Activated CD4-positive, alpha-beta memory T cell treated with anti-CD3 and anti-CD28 coated beads for 36 hours (primary cell): Measurements from ENCODE around the gene SNAPC3. TPM values are rescaled to one million over a fixed set of nuclear protein-coding genes. Genes with fewer than 3 reads are reported as not detected.

Experiments
- CTCF ChIA-PET: fragments of 350-600 bp; sonication (Branson Sonifier 250); formaldehyde crosslinking; loops from one replicate; lab custom pipeline; 2021; ENCODE audit warnings: antibody characterized with exemption, inconsistent platforms; lab: Charles Lee
- POLR2A ChIA-PET: fragments of 350-600 bp; sonication (Branson Sonifier 250); formaldehyde crosslinking; loops from one replicate; lab custom pipeline; 2021; ENCODE audit warnings: antibody characterized with exemption; lab: Charles Lee
- DNase-seq: peaks from one replicate; pipeline ENCODE4 v3.0.0-alpha.2; 2020
- H3K27ac Mint-ChIP-seq: one replicate; pipeline ENCODE4 v1.8.0; 2021; ENCODE audit warnings: mixed read lengths
- H3K27me3 Mint-ChIP-seq: one replicate; pipeline ENCODE4 v1.8.0; 2021; ENCODE audit warnings: mixed read lengths
- H3K36me3 Mint-ChIP-seq: one replicate; pipeline ENCODE4 v1.8.0; 2021; ENCODE audit warnings: mixed read lengths
- H3K4me1 Mint-ChIP-seq: one replicate; pipeline ENCODE4 v1.8.0; 2021; ENCODE audit warnings: low read depth, mixed read lengths
- H3K4me3 Mint-ChIP-seq: one replicate; pipeline ENCODE4 v1.8.0; 2021; ENCODE audit warnings: mild to moderate bottlenecking, mixed read lengths
- H3K9me3 Mint-ChIP-seq: one replicate; pipeline ENCODE4 v1.8.0; 2021; ENCODE audit warnings: mixed read lengths
- intact Hi-C: fragments of 100-400 bp; cut with micrococcal nuclease; formaldehyde crosslinking; loops from one replicate; pipeline ENCODE4 v1.15.1; 2023
- total RNA-seq, 2 experiments: library from RNA; stranded (reverse); gene quantifications; one replicate each; pipeline ENCODE4 v1.2.3, GENCODE V29; 2021

SNAPC3 gene
- total RNA-seq, 2 experiments from 2014 or later = 31.2 to 35.1 TPM

- Mint-ChIP-seq H3K9me3 (no peaks in the 10 kb centered on the region), H3K4me3 (no peak overlapping the region), H3K36me3 (no peaks in the 10 kb centered on the region), H3K27ac (no peak overlapping the region), H3K27me3 (no peaks in the 10 kb centered on the region), H3K4me1 (no peaks in the 10 kb centered on the region)
- DNase-seq = no peak
- ChIA-PET CTCF (interaction anchor here (0.6 kb wide), 1 partner anchor 184 kb away, joined by 3 read pairs; no protein-coding TSS in a partner anchor), POLR2A (no interaction called here)
- intact Hi-C loops = no loop called here
These were observed 30.3 kb upstream of the SNAPC3 start for GRCh38 chr9:15392363-15392762.

- CTCF ChIA-PET = no interaction called here
- Mint-ChIP-seq H3K4me3 (no peak overlapping the region), H3K36me3 (peaks cover 2% of the 10 kb centered on the region), H3K27me3 (no peaks in the 10 kb centered on the region), H3K4me1 (no peaks in the 10 kb centered on the region), H3K9me3 (peaks cover 9% of the 10 kb centered on the region), H3K27ac (no peak overlapping the region)
- intact Hi-C loops = no loop called here
- DNase-seq = no peak
- POLR2A ChIA-PET = no interaction called here
These were observed 22.3 kb upstream of the SNAPC3 start for GRCh38 chr9:15400281-15400941.

GRCh38 chr9:15401266-15401665 lies 21.4 kb upstream of the SNAPC3 start:
- H3K27ac Mint-ChIP-seq = no peak overlapping the region
- no peaks in the 10 kb centered on the region for H3K4me1 Mint-ChIP-seq
- H3K4me3 Mint-ChIP-seq = no peak overlapping the region
- CTCF ChIA-PET = no interaction called here
- H3K36me3 Mint-ChIP-seq = peaks cover 2% of the 10 kb centered on the region
- DNase-seq = no peak
- intact Hi-C loops = no loop called here
- no peaks in the 10 kb centered on the region for H3K27me3 Mint-ChIP-seq
- POLR2A ChIA-PET = no interaction called here
- H3K9me3 Mint-ChIP-seq = peaks cover 9% of the 10 kb centered on the region

GRCh38 chr9:15403155-15403554 lies 19.5 kb upstream of the SNAPC3 start:
- DNase-seq = no peak
- ChIA-PET CTCF (no interaction called here), POLR2A (no interaction called here)
- H3K4me3 Mint-ChIP-seq = no peak overlapping the region
- no peaks in the 10 kb centered on the region for H3K4me1 Mint-ChIP-seq
- no peak overlapping the region for H3K27ac Mint-ChIP-seq
- peaks cover 9% of the 10 kb centered on the region for H3K9me3 Mint-ChIP-seq
- peaks cover 2% of the 10 kb centered on the region for H3K36me3 Mint-ChIP-seq
- no peaks in the 10 kb centered on the region for H3K27me3 Mint-ChIP-seq
- intact Hi-C loops = no loop called here

- Mint-ChIP-seq H3K4me3 (no peak overlapping the region), H3K4me1 (no peaks in the 10 kb centered on the region), H3K9me3 (peaks cover 9% of the 10 kb centered on the region), H3K27me3 (no peaks in the 10 kb centered on the region), H3K27ac (no peak overlapping the region), H3K36me3 (peaks cover 2% of the 10 kb centered on the region)
- POLR2A ChIA-PET = no interaction called here
- DNase-seq = no peak
- intact Hi-C loops = no loop called here
- CTCF ChIA-PET = no interaction called here
These were observed 18.5 kb upstream of the SNAPC3 start for GRCh38 chr9:15404171-15404570.

- POLR2A ChIA-PET = no interaction called here
- no peaks in the 10 kb centered on the region for H3K4me1 Mint-ChIP-seq
- DNase-seq = peak; percentile 48
These were observed 5.8 kb upstream of the SNAPC3 start for GRCh38 chr9:15416880-15417279.

GRCh38 chr9:15417626-15418025 lies 5.0 kb upstream of the SNAPC3 start:
- intact Hi-C loops = loop anchor here (1.0 to 2.0 kb wide), 2 partner anchors 141 to 206 kb away; no protein-coding TSS in a partner anchor
- POLR2A ChIA-PET = no interaction called here
- DNase-seq = no peak
- Mint-ChIP-seq H3K36me3 (no peaks in the 10 kb centered on the region), H3K9me3 (no peaks in the 10 kb centered on the region), H3K27me3 (no peaks in the 10 kb centered on the region), H3K4me3 (no peak overlapping the region), H3K4me1 (peaks cover 4% of the 10 kb centered on the region), H3K27ac (no peak overlapping the region)
- CTCF ChIA-PET = interaction anchor here (0.7 to 1.6 kb wide), 2 partner anchors 107 to 207 kb away, joined by 3 to 20 read pairs; no protein-coding TSS in a partner anchor

More at GRCh38 chr9:15416880-15417279, 5.8 kb upstream of the SNAPC3 start:
- intact Hi-C loops = loop anchor here (1.0 to 2.0 kb wide), 2 partner anchors 140 to 206 kb away; no protein-coding TSS in a partner anchor
- H3K27me3 Mint-ChIP-seq = no peaks in the 10 kb centered on the region
- CTCF ChIA-PET = interaction anchor here (1.0 to 1.6 kb wide), 2 partner anchors 139 to 206 kb away, joined by 4 to 20 read pairs; no protein-coding TSS in a partner anchor
- H3K4me3 Mint-ChIP-seq = no peak overlapping the region
- no peaks in the 10 kb centered on the region for H3K36me3 Mint-ChIP-seq
- no peak overlapping the region for H3K27ac Mint-ChIP-seq
- no peaks in the 10 kb centered on the region for H3K9me3 Mint-ChIP-seq

- Mint-ChIP-seq H3K36me3 (peaks cover 11% of the 10 kb centered on the region), H3K4me1 (peaks cover 20% of the 10 kb centered on the region), H3K27ac (no peak overlapping the region), H3K4me3 (no peak overlapping the region), H3K9me3 (no peaks in the 10 kb centered on the region), H3K27me3 (no peaks in the 10 kb centered on the region)
- DNase-seq = no peak
- ChIA-PET CTCF (no interaction called here), POLR2A (no interaction called here)
- intact Hi-C loops = loop anchor here (10.0 kb wide), 1 partner anchor 184 kb away; no protein-coding TSS in a partner anchor
These were observed 1.9 kb upstream of the SNAPC3 start for GRCh38 chr9:15420796-15421195.

GRCh38 chr9:15421532-15421931 lies 1.1 kb upstream of the SNAPC3 start:
- intact Hi-C loops = loop anchor here (10.0 kb wide), 1 partner anchor 183 kb away; no protein-coding TSS in a partner anchor
- Mint-ChIP-seq H3K4me1 (peaks cover 26% of the 10 kb centered on the region), H3K4me3 (no peak overlapping the region), H3K36me3 (peaks cover 17% of the 10 kb centered on the region), H3K9me3 (no peaks in the 10 kb centered on the region), H3K27ac (peak overlapping the region; percentile 81), H3K27me3 (no peaks in the 10 kb centered on the region)
- CTCF ChIA-PET = interaction anchor here (1.9 kb wide), 1 partner anchor 131 kb away, joined by 6 read pairs; the partner anchor contains the start of gene CCDC171
- POLR2A ChIA-PET = interaction anchor here (1.2 kb wide), 1 partner anchor 89 kb away, joined by 8 read pairs; the partner anchor contains the start of gene PSIP1
- no peak for DNase-seq

GRCh38 chr9:15421990-15422371 lies 695 bp upstream of the SNAPC3 start:
- no peaks in the 10 kb centered on the region for H3K9me3 Mint-ChIP-seq
- ChIA-PET POLR2A (interaction anchor here (1.2 kb wide), 1 partner anchor 89 kb away, joined by 8 read pairs; the partner anchor contains the start of gene PSIP1), CTCF (interaction anchor here (1.9 kb wide), 1 partner anchor 131 kb away, joined by 6 read pairs; the partner anchor contains the start of gene CCDC171)
- no peak for DNase-seq
- no peaks in the 10 kb centered on the region for H3K27me3 Mint-ChIP-seq
- intact Hi-C loops = loop anchor here (1.0 to 10.0 kb wide), 11 partner anchors 68 to 211 kb away; partner anchors contain the start of gene TTC39B
- H3K36me3 Mint-ChIP-seq = peaks cover 17% of the 10 kb centered on the region
- H3K27ac Mint-ChIP-seq = peak overlapping the region; percentile 81
- H3K4me3 Mint-ChIP-seq = peak overlapping the region; percentile 90
- peaks cover 26% of the 10 kb centered on the region for H3K4me1 Mint-ChIP-seq

- peak overlapping the region; percentile 81 for H3K27ac Mint-ChIP-seq
- peak overlapping the region; percentile 90 for H3K4me3 Mint-ChIP-seq
- H3K4me1 Mint-ChIP-seq = peaks cover 31% of the 10 kb centered on the region
- no peaks in the 10 kb centered on the region for H3K27me3 Mint-ChIP-seq
- no peaks in the 10 kb centered on the region for H3K9me3 Mint-ChIP-seq
- intact Hi-C loops = loop anchor here (2.0 to 10.0 kb wide), 6 partner anchors 117 to 213 kb away; partner anchors contain the start of gene TTC39B
- H3K36me3 Mint-ChIP-seq = peaks cover 18% of the 10 kb centered on the region
- POLR2A ChIA-PET = interaction anchor here (0.5 to 1.6 kb wide), 7 partner anchors 10 to 212 kb away, joined by 3 to 11 read pairs (median 4); partner anchors contain the start of genes PSIP1 and TTC39B
- CTCF ChIA-PET = interaction anchor here (0.6 to 1.9 kb wide), 11 partner anchors 20 to 1407 kb away, joined by 3 to 10 read pairs (median 4); partner anchors contain the start of gene CCDC171
- DNase-seq = peak; percentile 14
These were observed 732 bp downstream of the SNAPC3 start for GRCh38 chr9:15423231-15423985.
